Raji (cell line): ENCODE measurements around the gene CEP57L1.

Experiments used
- POLR2A ChIP-seq: IDR thresholded peaks from 2 replicates; pipeline ENCODE4 v1.6.1; 2011; ENCODE audit warnings: low read depth, low read length, control low read depth; ENCODE audit not compliant: insufficient read depth

CEP57L1 gene

DNA sequence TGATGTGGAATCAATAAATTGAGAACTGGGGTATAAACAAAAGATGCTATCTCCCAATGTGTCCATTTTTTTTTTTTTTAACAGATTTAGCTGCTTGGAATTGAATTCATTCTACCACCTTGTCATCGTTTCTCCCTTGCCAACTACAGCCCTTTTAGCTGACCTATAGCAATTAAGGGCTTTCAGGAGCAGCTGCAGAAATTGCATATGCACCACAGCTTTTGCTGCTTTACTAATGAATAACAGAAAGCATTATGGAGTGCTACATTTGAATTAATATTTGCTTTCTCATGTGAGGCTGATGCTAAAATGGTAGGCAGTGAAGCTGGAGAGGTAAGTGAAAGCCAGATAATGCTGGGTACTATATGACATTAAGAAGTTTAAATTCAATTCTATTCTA is 6.3 kb upstream of the CEP57L1 start:
- TF ChIP-seq POLR2A = no peak

DNA sequence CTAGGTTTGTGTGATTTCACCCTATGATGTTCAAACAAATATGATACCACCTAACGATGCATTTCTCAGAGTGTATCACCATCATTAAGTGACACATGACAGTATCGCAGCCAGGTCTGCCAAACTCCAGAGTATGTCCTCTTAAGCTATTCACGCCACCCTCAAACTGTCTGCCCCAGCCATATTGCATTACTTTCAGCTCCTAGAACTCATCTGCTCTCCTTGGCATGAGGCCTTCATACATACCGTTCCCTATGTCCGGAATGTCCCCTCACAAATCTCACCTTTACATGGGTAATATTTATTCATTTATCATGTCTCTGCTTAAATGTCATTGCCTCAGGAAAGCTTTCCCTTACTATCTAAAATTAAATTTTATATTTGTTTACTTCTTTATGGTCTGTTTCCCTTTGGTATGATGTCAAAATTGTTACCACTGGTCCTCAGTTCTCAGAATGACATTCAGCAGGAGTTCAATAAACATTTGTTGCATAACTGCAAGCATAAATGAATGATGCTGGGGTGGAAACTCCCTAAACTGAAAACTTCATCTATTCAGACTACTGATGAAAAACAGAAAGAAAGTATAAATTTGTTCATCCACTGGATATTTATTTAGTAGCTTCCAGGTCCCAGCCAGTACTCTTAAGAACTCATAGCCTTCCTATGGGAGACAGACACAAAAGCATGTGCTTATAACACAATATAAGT is 3.8 kb upstream of the CEP57L1 start:
- no peak for TF ChIP-seq POLR2A

GRCh38 chr6:109092074-109092473 is 3.2 kb upstream of the CEP57L1 start:
- no peak for TF ChIP-seq POLR2A

GRCh38 chr6:109093732-109094415 is 1.4 kb upstream of the CEP57L1 start:
- no peak for TF ChIP-seq POLR2A

DNA sequence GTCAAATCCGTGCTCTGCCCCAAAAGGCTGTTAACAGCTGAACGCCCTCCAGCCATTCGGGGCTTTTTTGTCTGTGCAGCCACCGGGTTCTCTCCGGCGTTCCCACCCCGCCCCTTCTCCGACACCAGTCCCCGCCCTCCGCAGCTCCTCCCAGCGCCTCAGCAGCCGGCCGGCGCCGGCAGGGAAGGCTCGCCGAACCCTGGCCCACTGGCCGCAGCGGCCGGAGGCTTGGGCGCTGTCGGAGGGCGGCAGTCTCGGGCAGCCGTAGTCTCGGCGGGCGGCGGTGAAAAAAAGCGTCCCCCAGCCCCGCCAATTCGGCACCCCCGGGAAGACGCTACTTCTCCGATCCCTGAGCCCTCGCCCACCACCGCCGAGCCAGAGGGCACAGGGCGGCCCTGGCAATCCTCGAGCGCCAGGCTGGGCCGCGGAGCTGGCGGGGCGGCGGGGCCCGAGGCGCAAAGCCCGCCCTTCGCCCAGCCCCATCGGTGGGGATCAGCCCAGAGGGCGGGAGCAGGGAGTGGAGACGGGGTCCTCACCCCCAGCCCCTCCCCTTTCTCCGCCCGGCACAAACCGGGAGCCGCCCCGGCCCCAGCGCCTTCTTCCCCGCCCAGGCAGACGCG is 781 bp upstream of the CEP57L1 start, which contains the start of gene SESN1:
TSS of gene SESN1 (minus strand) at position 431 of the 620 bp plus-strand sequence. CDS start 773 bp downstream, outside the sequence.
- TF ChIP-seq POLR2A = peak; percentile 67

DNA sequence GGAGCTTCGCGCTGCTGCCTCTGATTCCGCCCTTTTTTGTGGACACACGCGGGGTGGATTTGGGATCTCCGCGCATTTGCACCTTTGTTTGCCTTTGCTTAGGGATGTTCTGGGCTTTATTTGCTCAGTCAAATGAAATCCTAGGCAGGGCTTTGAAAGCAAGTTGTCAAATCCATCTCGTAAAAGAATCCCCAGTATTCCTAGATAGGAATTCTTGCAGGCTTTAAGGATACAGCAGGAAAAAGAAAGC is 453 bp downstream of the CEP57L1 start:
- TF ChIP-seq POLR2A = no peak

GRCh38 chr6:109096208-109096607 is 901 bp downstream of the CEP57L1 start:
- TF ChIP-seq POLR2A = no peak

DNA sequence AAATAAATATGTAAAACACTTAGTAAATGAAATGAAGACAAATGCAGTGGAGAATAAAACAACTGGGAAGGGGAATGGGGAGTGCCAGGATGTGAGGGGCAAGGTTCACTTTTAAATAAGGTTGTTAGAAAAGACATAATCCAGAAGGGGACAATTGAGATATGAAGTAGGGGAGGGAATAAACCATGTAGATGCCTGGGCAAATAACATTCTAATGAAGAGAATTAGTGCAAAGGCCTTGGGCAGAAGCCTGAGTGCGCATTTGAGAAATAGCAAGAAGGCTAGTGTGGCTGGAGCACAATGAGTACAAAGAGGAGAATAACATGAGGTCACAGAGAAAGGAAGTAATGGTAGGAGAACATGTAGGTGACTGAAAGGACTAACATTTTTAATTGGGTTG is 2.4 kb downstream of the CEP57L1 start:
- TF ChIP-seq POLR2A = no peak

GRCh38 chr6:109102762-109103161 is 7.5 kb downstream of the CEP57L1 start:
- no peak for TF ChIP-seq POLR2A

DNA sequence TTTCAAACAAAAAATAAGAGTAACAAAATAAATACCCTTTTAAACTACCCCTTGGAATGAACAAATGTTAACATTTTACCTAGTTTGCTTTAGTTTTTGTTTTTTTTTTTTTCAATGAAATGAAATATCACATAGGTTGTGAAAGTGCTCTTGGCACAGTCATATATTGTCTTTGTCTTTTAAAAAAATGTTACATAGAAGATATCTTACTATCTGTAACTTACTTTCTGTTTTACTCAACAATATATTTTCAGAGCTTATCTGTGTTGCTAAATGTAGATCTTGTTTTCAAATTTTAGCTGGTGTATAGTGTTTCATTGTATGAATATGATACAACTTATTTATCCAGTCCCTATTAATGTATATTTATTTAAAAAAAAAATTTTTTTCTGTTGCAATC is 8.6 kb downstream of the CEP57L1 start:
- TF ChIP-seq POLR2A = no peak

- TF ChIP-seq POLR2A = no peak
These were observed 9.2 kb downstream of the CEP57L1 start for GRCh38 chr6:109104512-109104911.

DNA sequence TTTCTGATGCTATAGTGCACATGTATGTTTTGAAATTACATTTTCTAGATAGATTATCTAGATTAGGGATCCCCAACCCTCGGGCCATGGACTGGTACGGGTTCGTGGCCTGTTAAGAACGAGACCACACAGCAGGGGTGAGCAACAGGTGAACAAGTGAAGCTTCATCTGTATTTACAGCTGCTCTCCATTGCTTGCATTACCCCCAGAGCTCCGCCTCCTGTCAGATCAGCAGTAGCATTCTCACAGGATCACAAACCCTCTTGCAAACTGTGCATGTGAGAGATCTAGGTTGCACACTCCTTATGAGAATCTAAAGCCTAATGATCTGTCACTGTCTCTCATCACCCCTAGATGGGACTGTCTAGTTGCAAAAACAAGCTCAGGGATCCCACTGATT is 10.4 kb downstream of the CEP57L1 start:
- TF ChIP-seq POLR2A = no peak

GRCh38 chr6:109117346-109118035 is 22.2 kb downstream of the CEP57L1 start:
- TF ChIP-seq POLR2A = no peak

DNA sequence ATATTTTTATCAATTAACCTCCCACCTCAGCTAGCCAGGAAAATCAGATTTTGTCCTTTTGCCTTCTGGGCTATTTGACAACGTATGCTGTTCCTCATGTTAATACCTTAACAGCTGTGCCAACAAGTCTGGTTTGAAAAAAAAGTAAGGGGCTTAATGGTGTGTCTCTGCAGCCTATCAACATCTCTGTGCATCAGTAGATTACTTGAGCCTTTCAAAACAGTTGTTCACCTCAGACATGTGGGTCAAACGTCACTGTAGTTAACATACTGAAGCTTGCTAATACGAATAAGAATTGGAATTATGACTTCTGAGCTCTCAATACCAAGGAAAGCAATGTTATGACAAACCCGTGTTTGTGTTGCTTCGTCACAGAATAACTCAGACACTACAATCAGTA is 23.0 kb downstream of the CEP57L1 start:
- TF ChIP-seq POLR2A = no peak

GRCh38 chr6:109118871-109119354 is 23.6 kb downstream of the CEP57L1 start:
- TF ChIP-seq POLR2A = no peak

DNA sequence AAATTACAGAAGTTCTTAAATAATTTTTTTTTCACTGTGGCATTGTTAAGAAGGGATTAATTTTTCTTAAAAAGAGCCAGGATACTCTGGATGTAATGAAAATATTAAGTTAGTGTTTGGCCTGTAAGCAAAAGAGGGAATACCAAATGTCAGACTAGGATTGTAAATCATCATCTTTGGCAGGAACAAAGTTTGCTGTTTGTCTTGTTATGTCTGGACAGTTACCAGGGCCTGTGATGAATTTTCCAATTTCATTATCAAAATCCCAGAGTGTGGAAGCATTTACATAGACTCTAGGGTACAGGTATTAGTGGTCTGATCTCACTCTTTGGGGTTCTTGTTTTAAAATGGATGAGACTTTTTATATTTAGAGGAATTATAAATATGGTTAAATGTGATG is 26.1 kb downstream of the CEP57L1 start:
- TF ChIP-seq POLR2A = no peak
